ENCODE measurements around the gene RPL12. TPM values are rescaled to one million over a fixed set of nuclear protein-coding genes. Genes with fewer than 3 reads are reported as not detected.

The RPL12 gene
- total and polyA plus RNA-seq, 4 donors = 289 to 829 (median 485) TPM

DNA sequence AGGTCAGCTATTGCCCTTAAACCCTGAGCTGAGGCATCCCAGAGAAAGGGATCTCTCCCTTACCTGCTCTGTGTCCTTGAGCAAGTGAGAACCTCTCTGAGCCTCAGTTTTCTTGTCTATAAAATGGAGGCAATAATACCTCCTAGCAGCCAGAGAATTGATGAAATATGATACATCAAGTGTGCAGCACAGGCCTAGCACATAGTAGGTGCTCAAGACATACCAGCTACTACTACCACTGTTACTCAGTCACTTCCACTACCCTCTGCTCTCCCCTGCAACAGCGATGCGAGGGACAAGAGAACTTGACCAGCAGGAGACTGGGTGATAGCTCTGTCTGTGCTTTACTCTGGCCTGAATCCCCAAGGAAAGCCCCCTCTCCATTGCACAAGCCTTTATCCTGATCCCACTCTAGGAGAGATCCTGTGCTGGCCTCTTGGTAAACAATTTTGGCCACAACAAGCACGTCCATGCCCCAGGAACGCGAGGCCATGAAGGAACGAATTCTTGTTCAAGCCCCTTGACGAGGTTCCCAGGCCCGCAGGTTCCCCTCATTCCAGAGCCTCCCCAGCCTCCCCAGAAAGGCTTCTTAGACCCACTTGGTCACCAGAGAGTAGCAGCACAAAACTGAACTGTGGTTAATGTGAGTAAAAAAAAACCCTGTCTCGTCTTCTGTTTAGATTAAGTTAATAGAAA lies 39.5 kb upstream of the RPL12 start:
- H3K9me3 ChIP-seq (ENCODE audit: control insufficient read depth in 4 of 4, low read length in 3 of 4) = no peaks in the 10 kb centered on the region
- H3K27me3 ChIP-seq (ENCODE audit: control insufficient read depth in 4 of 4, insufficient read depth in 4 of 4, low read length in 3 of 4) = no peaks in the 10 kb centered on the region
- WGBS = 93% methylated on average over 9 of the region's 9 CpGs
- no peak overlapping the region for H3K9ac ChIP-seq (ENCODE audit: low read depth in 1 of 2, low read length in 2 of 2)
- peaks cover 0 to 3% (median 1%) of the 10 kb centered on the region in 4 donors for H3K4me1 ChIP-seq (ENCODE audit: control insufficient read depth in 4 of 4, insufficient read depth in 4 of 4, low read length in 3 of 4)
- no peak overlapping the region for H3K4me3 ChIP-seq (ENCODE audit: low read depth in 1 of 3, low read length in 3 of 3)
- H3K27ac ChIP-seq (ENCODE audit: low read depth in 1 of 2, low read length in 2 of 2) = no peak overlapping the region
- TF ChIP-seq CTCF (IDR thresholded peaks at IDR 0.05; ENCODE audit: low read depth, low read length, missing input control) = no peak
- TF ChIP-seq, protein P1, sequence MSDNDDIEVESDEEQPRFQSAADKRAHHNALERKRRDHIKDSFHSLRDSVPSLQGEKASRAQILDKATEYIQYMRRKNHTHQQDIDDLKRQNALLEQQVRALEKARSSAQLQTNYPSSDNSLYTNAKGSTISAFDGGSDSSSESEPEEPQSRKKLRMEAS (IDR thresholded peaks at IDR 0.05) = no peak
- TF ChIP-seq, protein P2, sequence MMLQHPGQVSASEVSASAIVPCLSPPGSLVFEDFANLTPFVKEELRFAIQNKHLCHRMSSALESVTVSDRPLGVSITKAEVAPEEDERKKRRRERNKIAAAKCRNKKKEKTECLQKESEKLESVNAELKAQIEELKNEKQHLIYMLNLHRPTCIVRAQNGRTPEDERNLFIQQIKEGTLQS (IDR thresholded peaks at IDR 0.05) = no peak
- H3K36me3 ChIP-seq (ENCODE audit: control insufficient read depth in 4 of 4, insufficient read depth in 3 of 4, low read depth in 1 of 4, low read length in 3 of 4) = peaks cover 12 to 68% (median 26%) of the 10 kb centered on the region in 4 donors
- no peak for DNase-seq (ENCODE audit: low spot score)

DNA sequence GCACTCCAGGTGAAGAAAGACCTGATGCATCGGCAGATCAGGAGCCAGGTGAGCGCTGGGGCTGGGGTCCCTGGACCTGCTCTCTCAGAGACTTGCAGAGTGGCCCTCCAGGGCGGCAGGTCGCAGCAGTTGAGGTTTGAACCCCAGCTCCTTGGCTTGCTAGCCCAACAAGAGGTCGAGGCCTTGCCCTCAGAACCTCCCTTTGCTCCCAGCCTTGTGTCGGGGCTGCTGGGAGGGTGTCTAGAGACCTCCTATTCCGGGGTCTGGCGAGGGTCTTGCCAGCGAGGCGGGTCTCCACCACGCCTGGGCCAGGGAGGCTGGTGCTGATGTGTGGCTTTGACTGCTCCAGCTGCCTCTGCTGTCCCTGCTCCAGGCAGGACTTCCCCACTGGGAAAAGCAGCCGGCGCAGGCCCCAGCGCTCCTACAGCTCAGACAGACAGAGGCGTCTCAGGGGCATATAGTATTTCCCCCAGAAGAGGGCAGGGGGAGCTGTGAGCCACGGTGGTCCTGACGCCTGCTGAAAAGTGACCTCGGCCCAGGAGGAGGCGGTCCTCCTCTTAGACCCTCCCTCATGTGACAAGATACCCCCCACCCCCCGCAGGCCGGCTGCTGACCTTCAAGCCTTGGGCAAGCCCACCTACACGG lies 38.4 kb upstream of the RPL12 start:
- H3K4me1 ChIP-seq (ENCODE audit: control insufficient read depth in 4 of 4, insufficient read depth in 4 of 4, low read length in 3 of 4) = no peaks in the 10 kb centered on the region
- 91% methylated on average over 22 of the region's 22 CpGs for WGBS
- peaks cover 10 to 66% (median 25%) of the 10 kb centered on the region in 4 donors for H3K36me3 ChIP-seq (ENCODE audit: control insufficient read depth in 4 of 4, insufficient read depth in 3 of 4, low read depth in 1 of 4, low read length in 3 of 4)
- no peaks in the 10 kb centered on the region for H3K27me3 ChIP-seq (ENCODE audit: control insufficient read depth in 4 of 4, insufficient read depth in 4 of 4, low read length in 3 of 4)
- H3K27ac ChIP-seq (ENCODE audit: low read depth in 1 of 2, low read length in 2 of 2) = no peak overlapping the region
- no peak overlapping the region for H3K4me3 ChIP-seq (ENCODE audit: low read depth in 1 of 3, low read length in 3 of 3)
- no peaks in the 10 kb centered on the region for H3K9me3 ChIP-seq (ENCODE audit: control insufficient read depth in 4 of 4, low read length in 3 of 4)
- no peak for DNase-seq (ENCODE audit: low spot score)
- TF ChIP-seq GABPA (IDR thresholded peaks at IDR 0.05 in 1 of 2, conservative IDR thresholded peaks at IDR 0.05 in 1 of 2) = no peak
- TF ChIP-seq, protein P2 (IDR thresholded peaks at IDR 0.05) = no peak
- TF ChIP-seq EGR1 (IDR thresholded peaks at IDR 0.05; ENCODE audit: low read depth in 2 of 2) = no peak
- TF ChIP-seq YY1 (IDR thresholded peaks at IDR 0.05) = no peak
- TF ChIP-seq RXRA (IDR thresholded peaks at IDR 0.05) = no peak
- TF ChIP-seq FOXA1 (IDR thresholded peaks at IDR 0.05) = no peak
- TF ChIP-seq HNF4G (IDR thresholded peaks at IDR 0.05) = no peak
- TF ChIP-seq FOXA2 (IDR thresholded peaks at IDR 0.05) = no peak
- TF ChIP-seq SP1 (IDR thresholded peaks at IDR 0.05) = no peak
- no peak for TF ChIP-seq NR2F2 (IDR thresholded peaks at IDR 0.05)
- TF ChIP-seq TAF1 (conservative IDR thresholded peaks at IDR 0.05) = no peak
- TF ChIP-seq, protein P3, sequence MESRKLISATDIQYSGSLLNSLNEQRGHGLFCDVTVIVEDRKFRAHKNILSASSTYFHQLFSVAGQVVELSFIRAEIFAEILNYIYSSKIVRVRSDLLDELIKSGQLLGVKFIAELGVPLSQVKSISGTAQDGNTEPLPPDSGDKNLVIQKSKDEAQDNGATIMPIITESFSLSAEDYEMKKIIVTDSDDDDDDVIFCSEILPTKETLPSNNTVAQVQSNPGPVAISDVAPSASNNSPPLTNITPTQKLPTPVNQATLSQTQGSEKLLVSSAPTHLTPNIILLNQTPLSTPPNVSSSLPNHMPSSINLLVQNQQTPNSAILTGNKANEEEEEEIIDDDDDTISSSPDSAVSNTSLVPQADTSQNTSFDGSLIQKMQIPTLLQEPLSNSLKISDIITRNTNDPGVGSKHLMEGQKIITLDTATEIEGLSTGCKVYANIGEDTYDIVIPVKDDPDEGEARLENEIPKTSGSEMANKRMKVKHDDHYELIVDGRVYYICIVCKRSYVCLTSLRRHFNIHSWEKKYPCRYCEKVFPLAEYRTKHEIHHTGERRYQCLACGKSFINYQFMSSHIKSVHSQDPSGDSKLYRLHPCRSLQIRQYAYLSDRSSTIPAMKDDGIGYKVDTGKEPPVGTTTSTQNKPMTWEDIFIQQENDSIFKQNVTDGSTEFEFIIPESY (IDR thresholded peaks at IDR 0.05) = no peak
- no peak for TF ChIP-seq RAD21 (IDR thresholded peaks at IDR 0.05)
- TF ChIP-seq, protein P1 (IDR thresholded peaks at IDR 0.05) = no peak
- no peak for TF ChIP-seq CTCF (IDR thresholded peaks at IDR 0.05; ENCODE audit: low read depth, low read length, missing input control)
- no peak for TF ChIP-seq JUND (IDR thresholded peaks at IDR 0.05)
- no peak for TF ChIP-seq REST (IDR thresholded peaks at IDR 0.05)
- no peak for TF ChIP-seq HNF4A (conservative IDR thresholded peaks at IDR 0.05)
- no peak overlapping the region for H3K9ac ChIP-seq (ENCODE audit: low read depth in 1 of 2, low read length in 2 of 2)
